Measurements from ENCODE around the gene MICAL2.

DNA sequence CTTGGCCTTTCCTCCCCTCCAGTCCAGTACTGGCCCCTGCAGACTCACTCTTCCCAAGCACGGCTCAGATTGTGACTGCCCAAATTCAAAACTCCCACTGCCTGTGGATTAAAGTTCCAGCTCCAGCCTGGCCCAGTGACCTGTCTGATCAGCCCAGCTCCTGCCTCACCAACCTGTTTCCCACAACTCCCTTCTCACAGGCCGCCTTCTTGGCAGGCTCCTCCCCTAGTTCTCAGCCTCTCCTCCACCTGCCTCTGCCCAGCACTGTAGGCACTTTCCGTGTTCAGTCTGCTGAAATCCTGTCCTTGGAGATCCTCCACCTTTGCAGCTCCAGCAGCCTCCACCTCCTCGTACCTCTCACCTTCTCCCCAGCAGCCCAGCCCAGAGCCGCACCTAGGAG, 68.6 kb downstream of the MICAL2 start:
- TF ChIP-seq CTCF (IDR thresholded peaks at IDR 0.05 in 2 of 3, conservative IDR thresholded peaks at IDR 0.05 in 1 of 3; ENCODE audit: borderline replicate concordance in 1 of 3, insufficient read depth in 1 of 3, low read depth in 2 of 3, low read length in 2 of 3) (no peak), YY1 (IDR thresholded peaks at IDR 0.05; ENCODE audit: extremely low read depth, insufficient replicate concordance, low read depth, low read length) (no peak), ZNF274 (IDR thresholded peaks at IDR 0.05; ENCODE audit: low read depth, low read length) (no peak), ELF1 (IDR thresholded peaks at IDR 0.05; ENCODE audit: borderline replicate concordance, low read depth) (no peak), EZH2phosphoT487 (IDR thresholded peaks at IDR 0.05; ENCODE audit: borderline replicate concordance) (no peak), ZFX (IDR thresholded peaks at IDR 0.05) (no peak), SRF (IDR thresholded peaks at IDR 0.05; ENCODE audit: low read depth) (no peak), TCF7L2 (IDR thresholded peaks at IDR 0.05; ENCODE audit: borderline replicate concordance, extremely low read depth, insufficient read depth, insufficient read length) (no peak), EGR1 (IDR thresholded peaks at IDR 0.05; ENCODE audit: low read depth) (no peak), POLR2A (IDR thresholded peaks at IDR 0.05; ENCODE audit: borderline replicate concordance, extremely low read depth, insufficient read depth, insufficient read length) (no peak), EZH2 (IDR thresholded peaks at IDR 0.05) (no peak)
- TF ChIP-seq, protein P1, sequence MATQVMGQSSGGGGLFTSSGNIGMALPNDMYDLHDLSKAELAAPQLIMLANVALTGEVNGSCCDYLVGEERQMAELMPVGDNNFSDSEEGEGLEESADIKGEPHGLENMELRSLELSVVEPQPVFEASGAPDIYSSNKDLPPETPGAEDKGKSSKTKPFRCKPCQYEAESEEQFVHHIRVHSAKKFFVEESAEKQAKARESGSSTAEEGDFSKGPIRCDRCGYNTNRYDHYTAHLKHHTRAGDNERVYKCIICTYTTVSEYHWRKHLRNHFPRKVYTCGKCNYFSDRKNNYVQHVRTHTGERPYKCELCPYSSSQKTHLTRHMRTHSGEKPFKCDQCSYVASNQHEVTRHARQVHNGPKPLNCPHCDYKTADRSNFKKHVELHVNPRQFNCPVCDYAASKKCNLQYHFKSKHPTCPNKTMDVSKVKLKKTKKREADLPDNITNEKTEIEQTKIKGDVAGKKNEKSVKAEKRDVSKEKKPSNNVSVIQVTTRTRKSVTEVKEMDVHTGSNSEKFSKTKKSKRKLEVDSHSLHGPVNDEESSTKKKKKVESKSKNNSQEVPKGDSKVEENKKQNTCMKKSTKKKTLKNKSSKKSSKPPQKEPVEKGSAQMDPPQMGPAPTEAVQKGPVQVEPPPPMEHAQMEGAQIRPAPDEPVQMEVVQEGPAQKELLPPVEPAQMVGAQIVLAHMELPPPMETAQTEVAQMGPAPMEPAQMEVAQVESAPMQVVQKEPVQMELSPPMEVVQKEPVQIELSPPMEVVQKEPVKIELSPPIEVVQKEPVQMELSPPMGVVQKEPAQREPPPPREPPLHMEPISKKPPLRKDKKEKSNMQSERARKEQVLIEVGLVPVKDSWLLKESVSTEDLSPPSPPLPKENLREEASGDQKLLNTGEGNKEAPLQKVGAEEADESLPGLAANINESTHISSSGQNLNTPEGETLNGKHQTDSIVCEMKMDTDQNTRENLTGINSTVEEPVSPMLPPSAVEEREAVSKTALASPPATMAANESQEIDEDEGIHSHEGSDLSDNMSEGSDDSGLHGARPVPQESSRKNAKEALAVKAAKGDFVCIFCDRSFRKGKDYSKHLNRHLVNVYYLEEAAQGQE (IDR thresholded peaks at IDR 0.05; ENCODE audit: low read depth) = no peak

All from HCT116 (cell line).